GM21367 (cell line): ENCODE measurements around the gene SLC24A3.

Experiments
- ATAC-seq: cut with Tn5 transposase; IDR thresholded peaks from one replicate; pipeline ENCODE4 v1.9.1; 2021; ENCODE audit not compliant: unreplicated experiment

SLC24A3 gene

DNA sequence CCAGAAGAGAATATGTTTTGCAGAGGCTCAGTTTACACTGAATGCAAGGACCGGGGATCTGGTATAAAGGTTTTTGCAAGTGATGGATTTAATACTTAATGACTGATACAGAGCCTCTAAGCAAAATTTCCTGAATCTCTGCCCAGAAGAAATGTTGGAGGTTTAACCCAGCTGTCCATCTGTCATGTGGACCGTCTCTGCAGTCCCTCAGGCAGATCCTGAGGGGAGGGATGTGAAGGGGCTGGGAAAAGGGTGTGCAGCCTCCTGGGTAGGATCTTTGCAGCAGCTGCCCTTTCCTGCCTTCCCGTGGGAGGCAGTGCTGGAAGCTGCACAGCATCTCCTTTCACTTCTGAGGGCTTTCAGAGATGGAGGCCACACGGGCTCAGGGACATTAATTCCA is 207.0 kb downstream of the SLC24A3 start:
- ATAC-seq: no peak

DNA sequence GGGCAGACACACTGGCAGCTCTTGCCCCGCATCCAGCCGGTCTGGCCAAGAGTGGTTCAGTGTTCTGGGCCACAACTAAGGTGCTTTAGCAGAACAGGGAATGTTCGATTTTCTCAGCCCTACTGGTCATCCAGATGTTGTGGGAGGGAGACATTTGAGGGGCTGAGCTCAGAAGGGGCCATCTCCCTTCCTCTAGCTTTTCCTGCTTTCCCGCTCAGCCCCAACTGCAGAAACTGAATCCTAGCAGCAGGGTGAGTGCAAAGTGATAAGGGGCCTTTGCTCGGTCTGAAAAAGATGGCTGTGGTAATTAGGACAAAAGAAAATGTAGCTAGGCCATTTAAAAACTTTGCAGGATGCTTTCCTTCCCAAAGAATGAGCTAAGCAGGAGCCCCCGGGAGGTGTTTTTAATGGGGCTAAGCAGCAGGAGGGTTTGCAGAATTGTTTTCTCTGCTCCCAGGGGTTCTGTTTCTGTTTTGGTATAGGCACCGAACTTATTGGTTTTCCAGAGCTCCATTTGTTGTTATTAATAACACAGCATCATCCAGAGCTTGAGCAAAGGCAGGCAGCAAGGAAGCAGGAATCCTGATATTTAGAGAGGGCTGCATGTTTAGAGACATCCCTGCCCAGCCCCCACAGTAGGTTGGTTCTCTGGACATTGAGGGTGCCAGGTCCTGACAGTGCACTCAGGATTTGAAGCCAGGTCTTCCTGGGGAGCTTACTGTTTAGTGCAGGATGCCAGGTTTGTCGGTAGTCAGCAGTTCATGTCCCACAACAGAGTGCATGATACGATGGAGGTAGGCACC is 210.9 kb downstream of the SLC24A3 start:
- no peak for ATAC-seq

DNA sequence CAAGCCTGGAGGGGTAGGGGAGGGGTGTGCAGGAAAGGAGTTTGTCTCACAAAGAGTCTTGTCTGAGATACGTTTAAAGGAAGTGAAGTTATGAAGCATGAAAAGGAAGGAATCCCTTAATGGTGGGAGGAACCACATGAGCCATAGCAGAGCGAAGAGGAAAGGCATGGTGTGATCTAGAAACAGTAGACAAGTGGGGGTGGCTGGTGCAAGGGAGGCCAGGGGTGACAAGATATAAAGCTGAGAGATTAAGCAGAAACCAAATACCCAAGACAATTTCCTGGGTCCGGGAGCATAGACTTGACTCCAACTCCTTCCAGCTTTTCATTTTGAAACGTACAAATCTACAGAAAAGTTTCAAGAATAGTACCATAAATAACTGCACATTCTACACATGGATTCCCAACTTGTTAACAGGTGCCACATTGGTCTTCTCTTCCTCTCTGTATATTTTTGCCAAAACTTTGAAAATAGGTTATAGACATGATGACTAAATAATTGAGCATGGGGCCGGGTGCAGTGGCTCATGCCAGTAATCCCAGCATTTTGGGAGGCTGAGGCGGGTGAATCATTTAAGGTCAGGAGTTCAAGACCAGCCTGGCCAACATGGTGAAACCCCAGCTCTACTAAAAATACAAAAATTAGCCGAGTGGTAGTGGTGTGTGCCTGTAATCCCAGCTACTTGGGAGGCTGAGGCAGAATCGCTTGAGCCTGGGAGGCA is 211.6 kb downstream of the SLC24A3 start:
- ATAC-seq: no peak

DNA sequence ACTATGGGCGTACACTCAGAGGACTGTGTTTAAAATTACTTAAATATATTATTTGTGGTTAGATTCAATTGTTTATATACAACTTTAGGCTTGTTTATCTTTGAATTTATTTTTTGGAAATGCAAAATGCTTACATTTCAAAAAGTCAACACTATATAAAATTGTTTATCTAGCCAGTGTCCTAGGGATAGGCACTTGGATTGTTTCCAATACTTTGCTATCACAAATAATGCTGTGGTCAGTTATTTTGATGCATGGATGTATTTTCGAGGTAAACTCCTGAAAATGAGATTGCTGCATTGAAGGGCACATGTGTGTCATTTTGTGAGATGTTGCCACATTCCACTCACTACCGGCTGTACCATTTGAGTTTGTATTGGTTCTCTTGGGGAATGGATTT is 213.9 kb downstream of the SLC24A3 start:
- no peak for ATAC-seq

DNA sequence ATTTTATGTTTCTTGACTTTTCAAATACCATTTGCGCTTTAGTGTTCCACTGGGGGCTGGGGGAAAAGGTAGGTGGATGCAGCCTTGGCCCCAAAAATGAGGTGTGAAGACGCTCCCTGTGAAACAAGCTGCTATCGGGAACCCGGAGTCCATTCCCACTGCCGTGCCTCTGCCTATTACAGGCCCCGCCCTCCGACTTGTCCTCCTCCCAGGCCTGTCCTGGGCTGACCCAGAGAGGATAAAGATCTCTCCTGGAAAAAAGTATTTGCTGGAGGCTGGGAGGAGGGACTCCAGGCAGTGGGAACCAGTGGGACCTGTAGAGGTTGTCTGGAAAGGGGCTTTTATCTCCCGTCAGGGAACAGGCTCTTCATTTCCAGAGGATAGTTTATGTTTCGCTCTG is 215.0 kb downstream of the SLC24A3 start:
- no peak for ATAC-seq

DNA sequence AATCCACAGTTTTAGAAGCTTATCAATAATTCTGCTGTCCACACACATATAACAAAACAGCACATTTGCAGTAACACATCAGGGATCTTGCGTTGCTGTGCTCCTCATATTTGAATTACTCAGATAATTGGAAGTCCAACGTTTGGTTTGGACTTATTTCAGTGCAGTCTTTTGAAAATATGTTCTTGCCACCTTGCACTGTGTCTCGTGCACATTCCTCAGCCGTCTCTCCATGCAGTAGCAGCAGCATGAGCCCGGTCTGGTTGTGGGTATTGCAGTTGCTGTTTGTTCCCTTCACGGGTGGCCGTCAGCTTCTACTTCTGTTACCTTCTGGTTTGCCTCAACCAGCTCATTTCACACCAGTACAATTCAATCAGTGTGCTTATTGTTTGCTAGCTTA is 215.5 kb downstream of the SLC24A3 start:
- no peak for ATAC-seq

DNA sequence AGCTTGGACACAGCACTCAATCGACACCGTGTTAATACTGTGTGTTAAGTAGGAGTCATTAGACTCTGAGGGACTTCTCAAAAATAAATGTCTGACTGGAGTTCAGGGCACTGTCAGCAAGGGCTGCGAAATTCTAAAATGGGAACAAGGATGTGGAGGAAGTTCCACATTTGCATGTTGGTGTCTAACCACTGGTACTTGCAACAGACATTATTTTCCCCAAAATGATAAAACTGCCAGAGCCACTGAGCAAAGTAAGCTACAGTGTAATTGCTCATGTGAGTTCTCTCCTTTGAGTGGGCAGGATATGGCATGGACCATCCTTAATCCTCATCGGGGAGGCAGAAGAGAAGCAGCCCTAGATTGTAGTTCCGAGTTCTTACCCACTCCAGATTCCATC is 215.9 kb downstream of the SLC24A3 start:
- no peak for ATAC-seq

DNA sequence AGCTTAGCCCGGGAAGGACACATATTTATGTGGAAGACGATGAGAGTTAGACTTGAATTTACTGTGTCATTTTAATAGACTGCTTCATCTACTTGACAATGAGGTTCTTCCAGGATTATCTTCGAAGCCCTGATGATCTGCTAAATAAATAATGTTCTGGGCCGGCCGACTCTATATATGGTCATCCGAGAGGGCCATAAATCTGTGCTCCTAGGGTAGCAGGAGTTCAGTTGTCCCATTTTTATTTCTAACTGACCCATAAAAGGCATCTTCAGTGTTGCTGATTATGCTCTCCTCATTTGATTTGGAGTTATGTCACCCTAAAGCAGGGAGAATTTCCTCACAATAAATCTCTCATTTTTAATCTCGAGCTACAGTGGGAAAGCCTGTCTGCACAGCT is 217.1 kb downstream of the SLC24A3 start:
- ATAC-seq: no peak

DNA sequence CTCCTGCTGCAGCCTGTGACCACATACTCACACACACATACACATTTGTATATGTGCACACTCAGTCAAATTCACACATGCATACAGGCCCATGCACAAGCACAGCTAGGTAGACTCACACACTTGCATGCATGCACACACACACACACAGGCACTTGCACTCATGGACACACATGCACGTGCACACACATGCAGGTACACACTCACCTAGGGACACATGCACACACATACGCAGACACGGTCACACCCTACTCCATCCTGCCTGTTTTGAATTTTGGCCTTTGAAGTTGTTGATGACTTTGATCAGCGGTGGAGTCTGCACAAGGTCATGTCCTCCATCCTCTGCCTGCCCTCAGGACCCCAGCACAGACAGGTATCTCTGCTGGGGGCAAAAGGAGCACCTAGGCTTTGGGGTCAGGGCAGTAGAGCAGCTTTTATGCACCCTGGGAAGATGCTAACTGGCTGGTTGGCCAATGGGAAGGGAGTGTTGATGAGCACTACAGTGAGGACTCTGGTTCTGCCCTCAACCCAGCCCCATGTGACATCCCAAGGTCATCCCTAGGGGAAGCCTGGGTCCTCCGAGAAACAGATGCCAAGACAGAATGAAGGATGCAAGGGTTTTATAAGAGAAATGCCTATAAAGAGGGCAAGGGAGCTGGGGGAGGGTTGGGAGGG is 218.3 kb downstream of the SLC24A3 start:
- no peak for ATAC-seq

DNA sequence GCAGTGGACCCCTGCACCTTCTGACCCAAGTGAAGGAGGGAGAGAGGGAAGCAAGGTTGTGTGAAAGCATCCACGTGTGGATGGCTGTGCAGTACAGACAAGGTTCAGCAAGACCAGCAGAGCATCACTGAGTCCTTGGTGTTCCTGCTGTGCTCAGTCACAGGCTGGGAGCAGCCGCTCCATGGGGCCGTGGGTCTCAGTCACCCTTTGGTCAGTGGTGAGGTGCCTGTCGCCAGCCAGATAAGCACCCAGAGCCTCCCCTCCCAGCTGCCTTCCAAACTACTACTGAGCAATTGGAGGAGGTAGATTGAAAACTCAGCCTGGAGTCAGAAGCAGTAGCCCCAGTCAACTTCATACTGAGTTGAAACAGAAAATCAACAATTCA is 218.9 kb downstream of the SLC24A3 start:
- no peak for ATAC-seq

DNA sequence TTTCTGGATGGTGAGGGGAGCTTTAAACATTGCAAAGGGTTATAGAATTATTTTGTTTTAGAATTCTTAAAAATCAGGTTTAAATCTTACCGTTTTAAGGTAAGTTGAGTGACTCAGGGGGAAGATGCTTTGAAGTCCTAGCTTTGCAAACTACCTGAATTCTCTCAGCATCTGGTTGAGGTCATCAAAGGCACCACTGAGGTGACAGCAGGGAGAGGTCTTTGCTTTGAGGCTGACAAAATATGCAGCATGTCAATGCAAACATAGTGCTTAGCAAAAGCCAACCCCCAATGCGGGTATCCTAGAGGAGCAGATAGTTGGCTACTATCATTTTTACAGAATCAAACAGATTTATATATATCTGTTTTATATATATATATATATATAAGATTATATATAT is 219.5 kb downstream of the SLC24A3 start:
- ATAC-seq: no peak

DNA sequence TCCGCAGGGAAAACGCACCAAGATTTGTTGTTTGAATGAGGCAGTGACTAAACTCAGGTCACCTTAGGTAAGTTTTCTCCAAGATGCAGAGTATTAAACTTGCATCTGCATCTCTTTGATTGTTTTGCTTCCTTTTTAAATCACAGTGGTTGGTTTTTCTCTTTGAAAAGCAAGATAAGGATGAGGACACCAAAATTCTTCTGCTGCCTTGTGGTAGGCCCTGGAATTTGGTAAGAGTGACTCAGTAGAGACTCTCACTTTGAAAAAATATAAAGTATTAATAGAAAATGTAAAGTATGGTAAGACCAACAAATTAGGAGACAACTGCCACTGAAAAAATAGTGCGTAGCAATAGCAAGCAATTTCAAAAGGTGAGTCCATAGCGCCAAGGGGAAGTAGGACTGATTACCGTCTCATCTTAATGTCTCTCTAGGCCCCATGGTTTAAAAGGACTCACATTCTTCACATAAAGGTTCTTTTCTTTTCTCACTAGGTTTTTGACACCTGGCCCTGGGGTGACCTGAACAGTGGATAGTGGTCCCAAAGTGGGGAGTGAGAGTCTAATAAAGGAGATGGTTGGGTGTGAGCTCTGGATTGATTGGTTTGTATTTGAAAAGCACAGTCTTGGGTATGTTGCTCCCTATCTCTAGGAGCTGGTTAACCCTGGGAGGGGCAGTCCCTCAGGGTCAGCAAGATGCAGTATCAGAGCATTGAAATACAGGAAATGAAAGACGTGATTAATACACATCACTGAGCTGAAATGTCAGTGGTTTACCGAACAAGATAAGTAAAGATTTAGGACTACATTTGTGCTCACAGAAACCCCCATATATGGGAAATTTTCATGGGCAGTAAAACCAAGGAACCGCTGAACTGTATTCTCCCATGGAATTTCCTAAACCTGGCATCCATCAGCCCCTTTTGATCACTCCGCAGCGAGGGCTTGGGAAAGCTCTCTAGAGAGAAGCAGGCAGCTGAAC is 221.2 kb downstream of the SLC24A3 start:
- ATAC-seq: no peak

DNA sequence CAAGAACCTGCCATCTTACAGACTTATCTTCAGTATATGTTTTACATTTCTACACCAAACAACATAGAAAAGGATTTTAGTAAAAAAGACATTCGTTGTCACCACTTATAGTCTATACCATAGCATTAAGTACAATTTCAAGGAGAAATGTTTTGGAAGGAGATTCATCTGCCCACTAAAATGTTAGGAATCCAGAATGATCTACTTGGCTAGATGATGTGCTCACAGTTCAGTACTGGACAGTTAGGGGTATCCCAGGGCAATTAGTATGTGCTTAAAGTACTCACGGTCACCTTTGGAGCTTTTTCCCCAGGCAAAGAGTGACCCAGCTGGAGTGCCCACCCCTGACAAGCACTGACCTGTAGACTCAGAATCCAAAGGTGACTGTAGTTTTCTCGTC is 222.9 kb downstream of the SLC24A3 start:
- no peak for ATAC-seq

DNA sequence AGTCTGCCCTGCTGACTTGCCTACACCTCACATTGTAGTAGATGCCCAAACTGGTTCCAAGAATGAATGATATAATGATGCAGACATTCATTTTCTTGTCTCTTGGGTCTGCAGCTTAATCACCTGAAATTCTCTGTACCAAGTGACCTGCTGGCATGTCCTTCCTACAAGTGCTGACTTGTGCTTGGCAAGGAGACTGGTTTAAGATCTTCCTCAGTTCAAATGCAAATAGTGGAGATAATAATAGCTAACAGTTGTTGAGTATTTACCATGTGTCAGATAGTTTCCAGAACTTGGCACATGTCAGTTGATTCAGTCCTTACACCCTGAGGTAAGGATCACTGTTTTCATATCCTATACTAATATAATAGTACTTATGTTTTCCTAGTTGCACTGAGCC is 223.4 kb downstream of the SLC24A3 start:
- no peak for ATAC-seq

DNA sequence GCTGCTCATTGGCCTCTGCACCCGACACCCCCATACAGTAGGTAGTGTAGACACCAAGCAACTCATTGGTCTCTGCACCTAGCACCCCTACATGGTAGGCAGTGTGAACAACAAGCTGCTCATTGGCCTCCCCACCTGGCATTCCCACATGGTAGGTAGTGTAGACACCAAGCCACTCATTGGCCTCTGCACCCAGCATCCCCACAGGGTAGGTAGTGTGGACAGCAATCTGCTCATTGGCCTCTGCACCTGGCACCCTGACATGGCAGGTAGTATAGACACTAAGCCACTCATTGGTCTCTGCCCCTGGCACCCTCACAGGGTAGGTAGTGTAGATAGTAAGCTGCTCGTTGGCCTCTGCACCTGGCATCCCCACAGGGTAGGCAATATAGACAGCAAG is 226.0 kb downstream of the SLC24A3 start:
- ATAC-seq: no peak

DNA sequence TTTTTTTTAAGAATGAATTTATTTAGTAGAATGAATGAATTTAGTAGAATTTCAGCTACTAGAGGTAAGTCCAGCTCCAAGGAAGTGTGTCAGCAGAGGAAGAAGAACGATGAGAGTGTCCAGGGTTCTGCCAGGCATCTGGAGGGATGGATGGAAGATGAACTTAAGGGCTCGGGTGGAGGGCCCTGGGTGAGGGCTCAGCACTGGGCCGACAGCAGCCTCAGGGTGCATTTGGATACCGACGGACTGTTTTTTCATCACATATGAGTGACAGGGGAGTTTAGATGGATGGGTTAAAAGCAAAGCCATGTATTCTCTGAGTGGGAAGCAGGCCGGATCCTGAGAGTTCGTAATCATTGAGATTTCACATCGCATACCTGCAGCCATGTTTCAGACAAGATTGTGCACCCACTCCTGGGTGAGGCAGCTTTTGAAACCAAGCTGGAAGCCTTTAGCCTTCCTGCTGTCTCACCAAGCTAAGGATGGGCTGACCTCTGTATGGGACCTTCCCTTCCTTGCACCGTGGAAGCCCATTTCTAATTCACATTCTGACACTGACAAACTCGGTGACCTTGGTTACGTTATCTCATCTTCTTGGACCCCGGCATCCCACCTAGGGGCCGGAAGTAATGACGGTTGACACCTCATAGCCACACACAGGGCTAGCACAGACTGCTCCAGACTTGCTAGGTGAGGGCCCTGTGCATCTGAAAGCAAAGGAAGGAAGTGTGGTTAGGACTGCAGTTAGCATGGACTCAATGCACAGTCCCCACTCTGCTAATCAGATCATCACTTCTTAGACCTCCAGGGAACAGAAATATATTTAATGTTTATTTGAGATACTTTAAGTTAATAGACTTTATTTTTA is 228.5 kb downstream of the SLC24A3 start:
- no peak for ATAC-seq

DNA sequence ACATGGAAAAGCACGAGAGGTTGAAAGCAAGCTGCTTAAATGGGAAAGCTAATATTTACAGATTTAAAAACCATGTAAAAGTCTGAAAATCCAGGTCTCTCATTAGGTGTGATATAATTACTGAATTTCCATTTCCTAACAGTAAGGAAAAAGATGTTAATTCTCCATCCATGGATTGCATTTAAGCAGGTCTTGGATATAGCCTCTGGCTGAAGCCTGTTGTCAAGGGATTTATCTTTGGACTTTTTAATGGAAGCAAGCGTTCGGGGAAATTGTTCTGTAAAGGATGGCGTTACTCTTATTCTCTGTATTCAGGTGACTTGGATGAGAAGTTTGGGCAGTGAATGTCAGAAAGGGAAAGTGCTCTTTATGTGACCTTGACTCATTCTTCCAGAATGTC is 233.8 kb downstream of the SLC24A3 start:
- ATAC-seq: no peak

DNA sequence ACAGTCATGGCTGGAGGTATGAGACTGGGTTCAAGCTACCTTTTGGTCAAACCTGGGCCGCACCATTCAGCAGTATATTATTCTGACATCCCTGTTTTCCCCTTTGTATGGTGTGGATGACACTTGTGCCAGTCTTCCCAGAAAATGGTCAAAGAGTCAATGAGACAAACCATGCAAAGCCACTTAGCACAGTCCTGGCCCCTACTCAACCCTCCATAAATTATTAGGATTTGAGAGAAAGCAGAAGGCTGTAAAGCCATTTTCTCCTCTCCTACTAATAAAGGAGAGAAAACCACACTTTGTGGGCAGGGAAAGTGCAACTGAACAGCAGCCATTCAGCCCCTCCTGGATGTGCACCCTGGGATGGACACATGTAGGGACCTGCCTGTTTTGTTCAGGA is 236.2 kb downstream of the SLC24A3 start:
- ATAC-seq: no peak

DNA sequence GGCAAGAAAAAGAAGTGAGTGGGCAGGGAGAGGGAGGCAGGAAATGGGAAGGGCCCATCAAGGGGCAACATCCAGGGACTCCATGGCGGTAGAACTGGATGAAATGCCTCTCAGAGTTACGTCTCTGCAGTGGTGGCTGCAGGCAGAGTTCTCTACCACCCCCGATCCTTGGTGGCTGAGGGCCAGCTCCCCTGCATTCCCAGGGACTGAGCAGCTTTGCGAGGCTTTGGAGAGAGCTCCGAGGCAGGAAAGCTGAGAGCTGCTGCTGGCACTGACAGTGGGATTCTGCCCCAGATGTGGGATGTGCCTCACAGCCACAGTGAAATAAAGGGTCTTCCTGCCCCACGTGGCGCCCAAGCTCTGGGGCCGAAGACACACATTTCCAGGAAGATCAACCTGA is 236.6 kb downstream of the SLC24A3 start:
- ATAC-seq: no peak
